ENCODE data around the gene MTR.

Gene MTR

DNA sequence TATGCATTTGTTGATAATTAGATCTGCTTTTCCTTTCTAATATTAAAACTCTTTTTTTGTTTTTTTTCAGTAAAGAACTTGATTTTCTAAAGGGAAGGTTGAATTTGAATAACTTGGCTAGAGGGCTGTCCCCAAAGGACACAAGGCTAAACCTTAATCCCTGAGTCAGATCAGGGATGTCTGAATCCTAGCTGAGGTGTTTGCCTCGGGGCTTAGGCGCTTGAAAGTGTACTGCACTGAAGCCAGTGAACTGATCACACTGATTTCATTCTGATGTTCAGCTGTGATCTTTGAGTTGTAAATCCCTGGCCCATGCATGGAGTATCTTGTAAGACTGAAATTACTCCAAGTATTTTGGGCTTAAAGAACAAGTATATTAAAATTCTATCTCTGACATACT lies 42.8 kb downstream of the MTR start:
- Histone ChIP-seq H3K9me3 (ENCODE audit: control extremely low read depth in 1 of 5, control insufficient read depth in 4 of 5, insufficient read depth in 2 of 5, low read depth in 1 of 5, low read length in 4 of 5) (no peaks in the 10 kb centered on the region), H3K27me3 (replicated peaks in 2 of 5; ENCODE audit: control insufficient read depth in 4 of 5, insufficient read depth in 5 of 5, low read length in 4 of 5) (no peaks in the 10 kb centered on the region), H3K4me1 (ENCODE audit: control extremely low read depth in 1 of 4, control insufficient read depth in 4 of 4, insufficient read depth in 4 of 4, low read length in 3 of 4) (no peaks in the 10 kb centered on the region), H3K27ac (ENCODE audit: insufficient read depth in 1 of 2, low read depth in 1 of 2, low read length in 2 of 2, poor library complexity in 1 of 2, severe bottlenecking in 2 of 2) (no peak overlapping the region), H3K36me3 (ENCODE audit: control insufficient read depth in 4 of 4, insufficient read depth in 4 of 4, low read length in 3 of 4) (peaks cover 25 to 76% (median 55%) of the 10 kb centered on the region in 4 experiments), H3K4me3 (ENCODE audit: control insufficient read depth in 1 of 7, extremely low read depth in 1 of 7, insufficient read depth in 4 of 7, low read depth in 2 of 7, low read length in 6 of 7) (no peak overlapping the region)
- no peak for DNase-seq
- ChIA-PET POLR2A (no interaction called here), CTCF (interaction anchor here (0.8 kb wide), 1 partner anchor 9 kb away, joined by 3 read pairs; no protein-coding TSS in a partner anchor)
- WGBS (ENCODE audit: insufficient coverage) = 50% methylated on average over 2 of the region's 2 CpGs

DNA sequence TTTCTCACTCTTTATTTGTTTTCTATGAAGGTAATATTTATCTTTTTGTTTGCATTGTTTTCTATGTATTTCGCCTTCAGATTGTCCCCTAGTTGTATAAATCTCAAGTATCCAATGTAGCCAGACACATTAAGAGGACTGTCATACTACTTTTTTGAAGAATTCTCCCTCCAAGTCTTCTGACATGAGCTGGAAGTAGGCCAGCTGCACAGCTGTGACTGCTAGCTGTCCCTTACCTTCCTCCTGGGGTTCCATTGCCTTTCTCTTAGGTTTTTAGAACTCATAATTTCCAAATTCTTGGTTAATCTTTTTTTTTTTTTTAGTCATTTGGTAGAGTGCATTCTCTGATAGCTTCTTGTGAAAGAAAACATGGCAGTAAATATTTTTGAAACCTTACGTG lies 46.2 kb downstream of the MTR start:
- 88% methylated on average over 1 of the region's 2 CpGs for WGBS (ENCODE audit: insufficient coverage)
- CTCF ChIA-PET = no interaction called here
- H3K9me3 ChIP-seq (ENCODE audit: control extremely low read depth in 1 of 5, control insufficient read depth in 4 of 5, insufficient read depth in 2 of 5, low read depth in 1 of 5, low read length in 4 of 5) = no peaks in the 10 kb centered on the region
- H3K27ac ChIP-seq (ENCODE audit: insufficient read depth in 1 of 2, low read depth in 1 of 2, low read length in 2 of 2, poor library complexity in 1 of 2, severe bottlenecking in 2 of 2) = no peak overlapping the region
- POLR2A ChIA-PET = no interaction called here
- H3K4me1 ChIP-seq (ENCODE audit: control extremely low read depth in 1 of 4, control insufficient read depth in 4 of 4, insufficient read depth in 4 of 4, low read length in 3 of 4) = no peaks in the 10 kb centered on the region
- DNase-seq = no peak
- H3K4me3 ChIP-seq (ENCODE audit: control insufficient read depth in 1 of 7, extremely low read depth in 1 of 7, insufficient read depth in 4 of 7, low read depth in 2 of 7, low read length in 6 of 7) = no peak overlapping the region
- H3K36me3 ChIP-seq (ENCODE audit: control insufficient read depth in 4 of 4, insufficient read depth in 4 of 4, low read length in 3 of 4) = peaks cover 20 to 76% (median 51%) of the 10 kb centered on the region in 4 experiments
- H3K27me3 ChIP-seq (replicated peaks in 2 of 5; ENCODE audit: control insufficient read depth in 4 of 5, insufficient read depth in 5 of 5, low read length in 4 of 5) = no peaks in the 10 kb centered on the region

DNA sequence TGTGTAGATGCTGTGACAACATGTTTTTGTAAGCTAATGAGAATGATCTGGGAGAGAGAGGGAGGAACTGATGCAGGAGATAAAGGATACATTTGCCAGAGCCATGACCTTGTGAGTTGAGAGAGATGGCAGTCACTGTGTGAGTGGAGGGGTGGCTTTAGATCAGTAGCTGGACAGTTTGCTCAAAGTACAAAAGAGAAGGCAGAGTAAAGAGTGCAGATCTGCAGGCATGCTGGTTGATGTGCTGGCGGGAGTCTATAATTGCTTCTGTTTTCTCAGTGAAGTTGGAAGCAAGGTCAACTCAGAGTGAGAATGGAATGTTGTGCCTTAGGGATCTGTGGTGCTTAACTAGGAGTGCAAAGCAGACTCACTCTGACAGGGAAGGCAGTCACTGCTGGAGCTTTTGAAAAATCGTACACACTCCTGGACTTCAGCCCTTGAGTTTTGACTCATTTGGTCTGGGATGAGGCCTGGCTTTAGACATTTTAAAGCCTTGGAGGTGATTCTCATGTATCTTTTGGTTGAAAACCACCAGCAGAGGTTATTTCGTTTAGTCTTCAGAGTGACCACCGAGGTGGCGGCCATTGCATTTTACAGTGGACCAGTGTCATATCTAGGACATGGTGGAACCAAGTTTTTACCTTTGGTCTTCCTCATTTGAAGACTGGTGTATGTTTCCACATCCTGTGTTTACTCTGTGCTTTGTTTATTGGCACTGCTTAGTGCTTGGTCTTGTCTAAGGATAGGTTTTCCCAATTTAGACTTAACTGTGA lies 49.6 kb downstream of the MTR start:
- no peak overlapping the region for H3K4me3 ChIP-seq (ENCODE audit: control insufficient read depth in 1 of 7, extremely low read depth in 1 of 7, insufficient read depth in 4 of 7, low read depth in 2 of 7, low read length in 6 of 7)
- peaks cover 0 to 11% (median 2%) of the 10 kb centered on the region in 4 experiments for H3K4me1 ChIP-seq (ENCODE audit: control extremely low read depth in 1 of 4, control insufficient read depth in 4 of 4, insufficient read depth in 4 of 4, low read length in 3 of 4)
- peaks cover 22 to 69% (median 44%) of the 10 kb centered on the region in 4 experiments for H3K36me3 ChIP-seq (ENCODE audit: control insufficient read depth in 4 of 4, insufficient read depth in 4 of 4, low read length in 3 of 4)
- POLR2A ChIA-PET = no interaction called here
- no peaks in the 10 kb centered on the region for H3K27me3 ChIP-seq (replicated peaks in 2 of 5; ENCODE audit: control insufficient read depth in 4 of 5, insufficient read depth in 5 of 5, low read length in 4 of 5)
- no peaks in the 10 kb centered on the region for H3K9me3 ChIP-seq (ENCODE audit: control extremely low read depth in 1 of 5, control insufficient read depth in 4 of 5, insufficient read depth in 2 of 5, low read depth in 1 of 5, low read length in 4 of 5)
- no peak overlapping the region for H3K27ac ChIP-seq (ENCODE audit: insufficient read depth in 1 of 2, low read depth in 1 of 2, low read length in 2 of 2, poor library complexity in 1 of 2, severe bottlenecking in 2 of 2)
- WGBS (ENCODE audit: insufficient coverage) = 75% methylated on average over 4 of the region's 5 CpGs
- DNase-seq = no peak
- CTCF ChIA-PET = no interaction called here

DNA sequence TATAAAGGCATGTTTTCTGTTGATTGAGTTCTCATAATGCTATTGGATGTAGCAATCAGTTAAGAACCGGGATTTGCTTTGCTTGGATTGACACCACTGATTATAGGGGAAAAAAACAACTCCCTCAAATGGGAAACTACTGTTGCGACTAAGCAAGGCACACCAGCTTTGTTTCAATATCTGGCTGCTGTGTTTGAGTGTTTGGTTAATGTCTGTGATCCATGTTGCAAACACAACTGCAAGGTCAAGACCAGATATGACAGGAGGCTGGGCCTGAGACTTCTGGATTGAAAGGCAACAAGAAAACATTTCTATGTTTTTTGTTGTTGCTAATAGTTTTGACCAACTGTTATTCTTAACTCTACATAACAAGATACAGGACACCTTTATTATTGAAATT lies 50.7 kb downstream of the MTR start:
- H3K9me3 ChIP-seq (ENCODE audit: control extremely low read depth in 1 of 5, control insufficient read depth in 4 of 5, insufficient read depth in 2 of 5, low read depth in 1 of 5, low read length in 4 of 5) = no peaks in the 10 kb centered on the region
- H3K27me3 ChIP-seq (replicated peaks in 2 of 5; ENCODE audit: control insufficient read depth in 4 of 5, insufficient read depth in 5 of 5, low read length in 4 of 5) = no peaks in the 10 kb centered on the region
- H3K27ac ChIP-seq (ENCODE audit: insufficient read depth in 1 of 2, low read depth in 1 of 2, low read length in 2 of 2, poor library complexity in 1 of 2, severe bottlenecking in 2 of 2) = no peak overlapping the region
- H3K4me3 ChIP-seq (ENCODE audit: control insufficient read depth in 1 of 7, extremely low read depth in 1 of 7, insufficient read depth in 4 of 7, low read depth in 2 of 7, low read length in 6 of 7) = no peak overlapping the region
- CTCF ChIA-PET = no interaction called here
- POLR2A ChIA-PET = no interaction called here
- DNase-seq = no peak
- peaks cover 0 to 11% (median 2%) of the 10 kb centered on the region in 4 experiments for H3K4me1 ChIP-seq (ENCODE audit: control extremely low read depth in 1 of 4, control insufficient read depth in 4 of 4, insufficient read depth in 4 of 4, low read length in 3 of 4)
- 100% methylated on average over 2 of the region's 2 CpGs for WGBS (ENCODE audit: insufficient coverage)
- H3K36me3 ChIP-seq (ENCODE audit: control insufficient read depth in 4 of 4, insufficient read depth in 4 of 4, low read length in 3 of 4) = peaks cover 25 to 61% (median 44%) of the 10 kb centered on the region in 4 experiments

DNA sequence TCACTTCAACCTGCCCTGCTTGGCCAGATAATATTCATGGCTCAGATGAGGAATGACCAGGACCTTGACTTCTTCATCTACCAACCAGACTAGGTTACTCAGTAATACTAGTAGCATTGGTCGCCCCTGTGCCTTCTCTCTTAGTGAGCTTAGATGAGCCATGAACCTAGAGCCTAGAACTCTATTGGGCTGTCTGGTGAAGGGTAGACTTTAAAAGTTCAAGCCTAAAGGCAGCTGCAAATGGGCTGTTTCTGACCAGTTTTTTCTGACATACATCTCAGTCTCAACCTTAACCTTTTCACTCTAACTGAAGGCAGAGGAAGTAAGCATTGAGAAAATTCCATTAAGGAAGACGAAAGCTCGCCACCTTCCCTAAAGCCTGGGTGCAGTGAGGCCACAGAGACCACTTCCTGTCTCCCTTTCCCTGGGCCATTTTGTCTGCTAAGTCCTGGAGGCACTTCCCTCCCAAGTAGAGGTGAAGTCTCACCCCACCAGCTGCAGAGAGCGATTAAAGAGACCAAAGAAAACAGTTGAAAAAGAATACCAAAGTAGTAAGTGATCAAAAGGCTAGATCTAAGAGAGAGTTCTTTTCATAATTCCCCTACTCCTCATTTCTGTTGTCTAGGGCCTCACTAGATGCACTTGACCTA lies 53.3 kb downstream of the MTR start:
- H3K27me3 ChIP-seq (replicated peaks in 2 of 5; ENCODE audit: control insufficient read depth in 4 of 5, insufficient read depth in 5 of 5, low read length in 4 of 5) = no peaks in the 10 kb centered on the region
- no peak overlapping the region for H3K27ac ChIP-seq (ENCODE audit: insufficient read depth in 1 of 2, low read depth in 1 of 2, low read length in 2 of 2, poor library complexity in 1 of 2, severe bottlenecking in 2 of 2)
- H3K4me3 ChIP-seq (ENCODE audit: control insufficient read depth in 1 of 7, extremely low read depth in 1 of 7, insufficient read depth in 4 of 7, low read depth in 2 of 7, low read length in 6 of 7) = no peak overlapping the region
- H3K4me1 ChIP-seq (ENCODE audit: control extremely low read depth in 1 of 4, control insufficient read depth in 4 of 4, insufficient read depth in 4 of 4, low read length in 3 of 4) = peaks cover 0 to 11% (median 2%) of the 10 kb centered on the region in 4 experiments
- WGBS (ENCODE audit: insufficient coverage) = 50% methylated on average over 2 of the region's 4 CpGs
- H3K36me3 ChIP-seq (ENCODE audit: control insufficient read depth in 4 of 4, insufficient read depth in 4 of 4, low read length in 3 of 4) = peaks cover 20 to 63% (median 45%) of the 10 kb centered on the region in 4 experiments
- ChIA-PET CTCF (no interaction called here), POLR2A (no interaction called here)
- no peaks in the 10 kb centered on the region for H3K9me3 ChIP-seq (ENCODE audit: control extremely low read depth in 1 of 5, control insufficient read depth in 4 of 5, insufficient read depth in 2 of 5, low read depth in 1 of 5, low read length in 4 of 5)
- no peak for DNase-seq

DNA sequence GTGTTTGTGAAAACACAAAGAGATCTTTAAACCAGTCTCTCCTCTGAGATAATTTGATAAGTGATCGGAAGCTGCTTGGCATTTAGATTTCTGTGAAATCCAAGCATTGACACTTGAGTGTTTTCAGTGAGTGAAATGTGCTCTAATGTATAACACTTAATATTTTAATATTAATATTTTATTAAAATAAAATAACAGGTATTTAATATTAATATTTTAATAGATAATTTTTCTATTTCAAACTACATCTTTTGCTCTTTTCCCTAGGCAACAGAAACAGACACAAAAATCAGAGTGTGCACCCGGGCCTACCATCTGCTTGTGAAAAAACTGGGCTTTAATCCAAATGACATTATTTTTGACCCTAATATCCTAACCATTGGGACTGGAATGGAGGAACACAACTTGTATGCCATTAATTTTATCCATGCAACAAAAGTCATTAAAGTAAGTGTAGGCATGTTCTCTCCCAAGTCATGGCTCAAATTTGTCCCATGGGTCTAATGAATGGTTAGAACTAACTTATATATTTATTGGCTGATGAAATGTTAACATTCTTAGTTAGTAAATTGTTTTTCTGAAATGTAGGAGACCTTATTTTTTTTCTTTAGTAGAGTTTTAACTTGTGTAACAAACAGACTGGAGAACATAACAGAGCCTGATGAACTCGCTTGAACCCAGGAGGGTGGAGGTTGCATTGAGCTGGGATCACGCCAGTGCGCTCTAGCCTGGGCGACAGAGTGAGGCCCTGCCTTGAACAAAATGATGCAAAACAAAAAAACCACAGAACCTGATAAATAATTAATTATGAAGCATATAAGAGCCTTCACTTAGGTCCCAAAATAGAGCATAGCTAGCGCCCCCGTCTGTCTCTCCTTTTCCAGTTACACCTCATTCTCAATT lies 55.2 kb downstream of the MTR start:
- Histone ChIP-seq H3K9me3 (ENCODE audit: control extremely low read depth in 1 of 5, control insufficient read depth in 4 of 5, insufficient read depth in 2 of 5, low read depth in 1 of 5, low read length in 4 of 5) (no peaks in the 10 kb centered on the region), H3K4me1 (ENCODE audit: control extremely low read depth in 1 of 4, control insufficient read depth in 4 of 4, insufficient read depth in 4 of 4, low read length in 3 of 4) (peaks cover 0 to 11% (median 2%) of the 10 kb centered on the region in 4 experiments), H3K4me3 (ENCODE audit: control insufficient read depth in 1 of 7, extremely low read depth in 1 of 7, insufficient read depth in 4 of 7, low read depth in 2 of 7, low read length in 6 of 7) (no peak overlapping the region), H3K27ac (ENCODE audit: insufficient read depth in 1 of 2, low read depth in 1 of 2, low read length in 2 of 2, poor library complexity in 1 of 2, severe bottlenecking in 2 of 2) (no peak overlapping the region), H3K36me3 (ENCODE audit: control insufficient read depth in 4 of 4, insufficient read depth in 4 of 4, low read length in 3 of 4) (peaks cover 25 to 65% (median 46%) of the 10 kb centered on the region in 4 experiments), H3K27me3 (replicated peaks in 2 of 5; ENCODE audit: control insufficient read depth in 4 of 5, insufficient read depth in 5 of 5, low read length in 4 of 5) (no peaks in the 10 kb centered on the region)
- ChIA-PET CTCF (interaction anchor here (1.1 kb wide), 1 partner anchor 90 kb away, joined by 3 read pairs; no protein-coding TSS in a partner anchor), POLR2A (no interaction called here)
- WGBS (ENCODE audit: insufficient coverage) = 100% methylated on average over 1 of the region's 8 CpGs
- DNase-seq = no peak
